DMS153 treated with DMSO at 0.1 percent for 48 hours (cell line): ENCODE results near the gene CTSH.
A peak's percentile ranks its signal among the peaks of the same experiment; 100 is the strongest.

Experiments used
- DNase-seq: peaks from one replicate; lab custom pipeline; 2025; ENCODE audit not compliant: unreplicated experiment; lab: John Stamatoyannopoulos, UW

Gene CTSH

DNA sequence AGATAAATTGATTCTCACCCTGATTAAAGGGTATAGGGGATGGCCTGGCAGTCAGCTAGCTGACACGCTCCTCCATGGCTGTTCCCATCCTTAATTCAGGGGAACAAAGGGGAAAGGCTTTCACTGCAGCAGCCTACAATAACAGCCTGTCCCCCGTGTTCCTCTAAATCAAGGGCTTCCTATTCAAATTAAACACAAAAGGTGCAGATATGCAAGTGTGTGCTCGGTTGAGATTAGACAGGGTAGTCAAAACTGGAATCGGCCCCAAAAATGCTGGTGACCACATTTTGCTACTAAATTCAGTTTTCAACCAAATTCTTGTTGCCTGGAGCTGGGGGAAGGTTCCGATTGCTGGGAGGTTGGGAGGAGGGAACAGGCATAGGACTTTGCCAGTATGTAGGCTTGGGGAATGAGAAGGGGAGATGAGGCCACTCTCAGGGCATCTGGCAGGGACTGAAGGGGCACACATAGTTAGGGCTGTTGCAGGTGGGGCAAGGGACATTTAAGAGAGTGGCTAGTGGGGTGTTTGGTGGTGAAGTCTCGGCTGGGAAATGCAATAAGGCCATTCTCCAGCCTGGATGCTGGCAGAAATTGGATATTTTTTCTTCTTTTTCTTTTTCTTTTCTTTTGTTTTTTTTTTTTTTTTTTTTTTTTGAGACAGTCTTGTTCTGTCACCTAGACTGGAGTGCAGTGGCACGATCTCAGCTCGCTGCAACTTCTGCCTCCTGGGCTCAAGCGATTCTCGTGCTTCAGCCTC is 32.9 kb upstream of the CTSH start:
- no peak for DNase-seq

DNA sequence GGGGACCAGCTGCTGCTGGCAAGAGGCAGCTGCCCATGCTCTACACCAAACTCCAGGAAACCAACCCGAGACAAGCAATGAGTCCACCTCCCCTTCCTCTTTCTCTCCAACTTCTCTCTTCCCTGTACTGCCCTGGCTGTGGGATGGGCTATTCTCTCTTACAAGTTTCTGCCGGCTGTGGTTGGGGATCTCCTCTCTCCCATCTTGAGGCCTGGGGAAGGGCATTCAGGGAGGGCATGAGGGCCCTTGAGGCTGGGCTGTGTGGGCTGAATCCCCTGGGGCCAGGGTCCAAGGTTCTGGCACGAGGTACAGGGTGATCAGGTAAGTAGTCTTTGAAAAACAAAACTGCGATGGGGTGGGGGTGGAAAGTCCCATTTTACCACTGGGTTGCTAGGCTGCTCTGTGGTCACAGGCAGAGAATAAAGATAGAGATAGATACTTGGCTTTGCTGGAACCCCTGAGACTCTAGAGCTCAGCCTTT is 32.3 kb upstream of the CTSH start:
- no peak for DNase-seq

DNA sequence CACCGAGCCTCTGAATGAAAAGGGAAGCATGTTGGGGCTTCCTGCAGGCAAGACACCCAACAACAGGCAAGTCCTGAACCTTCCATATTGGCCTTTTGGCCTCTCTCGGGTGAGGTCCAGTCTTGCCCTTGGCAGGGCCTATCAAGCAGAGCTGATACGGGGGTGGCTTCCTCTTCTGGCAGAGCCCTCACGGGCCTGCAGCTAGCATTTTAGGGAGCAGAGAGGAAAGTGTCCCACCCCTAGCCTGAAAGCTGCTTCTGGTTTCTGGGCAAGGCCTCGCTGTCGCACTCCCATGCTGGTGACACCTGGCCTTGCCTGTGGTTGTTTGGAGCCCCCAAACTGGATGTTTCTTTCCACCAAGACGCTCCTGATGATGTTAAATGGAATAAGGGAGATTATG is 31.8 kb upstream of the CTSH start:
- no peak for DNase-seq

DNA sequence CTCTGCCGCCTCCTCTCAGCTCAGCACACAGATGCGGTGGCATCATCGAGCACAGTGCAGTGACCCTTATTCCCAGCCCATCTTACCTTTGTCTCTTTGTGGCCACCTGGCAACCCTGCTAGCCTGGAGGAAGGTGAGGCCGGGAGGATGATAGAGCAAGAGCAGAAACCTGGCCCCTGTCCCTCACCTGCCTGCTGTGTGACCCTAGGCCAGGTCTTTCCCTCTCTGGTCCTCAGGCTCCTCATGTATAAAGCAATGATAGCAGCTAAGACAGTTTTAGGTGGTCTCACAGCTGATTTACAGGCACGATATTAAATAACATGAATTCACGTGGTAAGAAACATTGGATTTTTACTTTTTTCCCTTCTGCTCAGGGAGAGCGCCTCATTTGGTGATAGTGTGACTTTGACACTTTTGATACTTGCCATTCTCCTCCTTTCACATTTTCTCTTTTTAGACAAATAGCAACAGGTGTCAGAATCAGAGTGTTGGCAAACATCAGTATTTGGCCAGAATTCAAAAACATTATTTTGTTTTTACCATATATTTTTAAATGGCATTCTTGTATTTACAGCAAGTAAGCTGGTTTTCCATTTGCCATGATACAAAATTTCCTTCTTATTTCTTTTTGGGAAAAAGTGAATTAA is 29.5 kb upstream of the CTSH start:
- DNase-seq: no peak

- no peak for DNase-seq
Observed at GRCh38 chr15:78969687-78970349, 25.0 kb upstream of the CTSH start.

- no peak for DNase-seq
Observed at GRCh38 chr15:78968539-78969271, 23.9 kb upstream of the CTSH start.

DNA sequence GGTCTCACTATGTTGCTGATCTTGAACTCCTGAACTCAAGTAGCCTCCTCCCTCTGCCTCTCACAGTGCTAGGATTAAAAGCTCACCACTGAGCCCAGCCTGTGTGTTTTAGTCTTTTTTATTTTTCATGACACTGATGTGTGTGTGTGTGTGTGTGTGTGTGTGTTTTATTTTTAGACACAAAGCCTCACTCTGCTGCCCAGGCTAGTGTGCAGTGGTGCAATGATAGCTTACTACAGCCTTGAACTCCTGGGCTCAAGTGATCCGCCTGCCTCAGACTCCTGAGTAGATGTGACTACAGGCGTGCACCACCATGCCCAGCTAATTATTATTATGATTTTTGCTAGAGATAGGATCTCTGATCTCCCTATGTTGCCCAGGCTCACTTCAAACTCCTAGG is 23.3 kb upstream of the CTSH start:
- no peak for DNase-seq

- no peak for DNase-seq
Observed at GRCh38 chr15:78960308-78960707, 15.5 kb upstream of the CTSH start.

- DNase-seq: no peak
Observed at GRCh38 chr15:78959360-78959759, 14.5 kb upstream of the CTSH start.

DNA sequence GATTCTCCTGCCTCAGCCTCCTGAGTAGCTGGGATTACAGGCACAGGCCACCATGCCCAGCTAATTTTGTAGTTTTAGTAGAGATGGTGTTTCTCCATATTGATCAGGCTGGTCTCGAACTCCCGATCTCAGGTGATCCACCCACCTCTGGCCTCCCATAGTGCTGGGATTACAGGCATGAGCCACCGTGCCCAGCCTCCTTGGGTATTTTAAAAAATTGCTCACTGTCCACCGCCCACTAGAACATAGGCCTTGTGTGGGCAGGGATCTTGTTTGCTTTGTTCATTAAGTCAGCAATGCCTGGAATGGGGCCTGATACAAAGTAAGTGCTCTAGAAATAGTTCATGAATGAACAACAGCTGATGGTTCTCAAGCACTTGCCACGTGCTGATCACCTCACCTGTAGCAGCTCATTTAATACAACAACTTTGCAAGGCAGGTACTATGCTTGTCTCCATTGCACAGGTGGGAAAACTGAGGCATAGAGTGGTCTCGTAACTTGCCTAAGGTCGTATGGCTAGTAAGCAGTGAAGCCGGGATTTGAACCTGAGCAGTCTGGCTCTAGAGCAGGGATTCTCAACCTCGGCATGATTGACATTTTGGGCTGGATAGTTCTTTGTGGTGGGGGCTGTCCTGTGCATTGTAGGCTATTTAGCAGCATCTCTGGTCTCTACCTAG is 12.7 kb upstream of the CTSH start:
- no peak for DNase-seq

DNA sequence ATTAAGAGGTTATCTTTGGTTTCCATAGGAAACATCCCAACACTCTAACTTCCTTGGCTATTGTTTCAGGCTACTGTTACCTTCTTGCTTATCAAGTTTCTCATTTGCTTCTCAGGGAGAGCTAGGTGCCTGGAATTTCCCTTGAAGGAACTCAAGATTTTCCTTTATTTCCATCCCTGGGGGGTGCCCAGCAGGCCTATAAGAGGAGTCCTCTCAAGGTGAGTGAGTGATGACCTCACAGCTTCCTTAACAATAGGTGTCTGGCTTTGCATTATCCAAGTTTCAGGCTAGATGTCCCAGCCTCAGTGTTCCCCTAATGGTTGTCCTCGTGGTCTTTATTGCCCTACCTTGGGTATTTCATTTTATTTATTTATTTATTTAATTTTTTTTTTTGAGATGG is 12.1 kb upstream of the CTSH start:
- DNase-seq: no peak

GRCh38 chr15:78955355-78955754 is 10.5 kb upstream of the CTSH start:
- DNase-seq: no peak

DNA sequence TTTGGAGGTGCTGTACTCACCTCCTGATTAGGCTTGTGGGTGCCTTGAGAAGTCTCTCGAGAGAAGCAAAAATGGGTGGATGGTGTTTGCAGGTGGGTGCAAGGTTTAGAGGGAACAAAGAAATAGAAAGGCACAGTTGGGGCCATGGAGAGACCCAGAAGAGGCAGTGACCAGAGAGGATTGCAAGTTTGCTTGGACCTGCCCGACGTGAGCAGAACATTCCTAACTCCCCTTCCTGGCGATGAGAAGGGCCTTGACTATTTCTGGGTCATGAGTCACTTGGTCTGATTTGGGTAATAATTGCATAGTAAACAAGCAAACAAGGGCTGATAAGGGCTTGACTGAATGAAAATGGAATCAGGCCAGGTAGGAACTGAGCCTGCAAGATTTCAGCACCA is 7.0 kb upstream of the CTSH start:
- DNase-seq: peak; percentile 25

DNA sequence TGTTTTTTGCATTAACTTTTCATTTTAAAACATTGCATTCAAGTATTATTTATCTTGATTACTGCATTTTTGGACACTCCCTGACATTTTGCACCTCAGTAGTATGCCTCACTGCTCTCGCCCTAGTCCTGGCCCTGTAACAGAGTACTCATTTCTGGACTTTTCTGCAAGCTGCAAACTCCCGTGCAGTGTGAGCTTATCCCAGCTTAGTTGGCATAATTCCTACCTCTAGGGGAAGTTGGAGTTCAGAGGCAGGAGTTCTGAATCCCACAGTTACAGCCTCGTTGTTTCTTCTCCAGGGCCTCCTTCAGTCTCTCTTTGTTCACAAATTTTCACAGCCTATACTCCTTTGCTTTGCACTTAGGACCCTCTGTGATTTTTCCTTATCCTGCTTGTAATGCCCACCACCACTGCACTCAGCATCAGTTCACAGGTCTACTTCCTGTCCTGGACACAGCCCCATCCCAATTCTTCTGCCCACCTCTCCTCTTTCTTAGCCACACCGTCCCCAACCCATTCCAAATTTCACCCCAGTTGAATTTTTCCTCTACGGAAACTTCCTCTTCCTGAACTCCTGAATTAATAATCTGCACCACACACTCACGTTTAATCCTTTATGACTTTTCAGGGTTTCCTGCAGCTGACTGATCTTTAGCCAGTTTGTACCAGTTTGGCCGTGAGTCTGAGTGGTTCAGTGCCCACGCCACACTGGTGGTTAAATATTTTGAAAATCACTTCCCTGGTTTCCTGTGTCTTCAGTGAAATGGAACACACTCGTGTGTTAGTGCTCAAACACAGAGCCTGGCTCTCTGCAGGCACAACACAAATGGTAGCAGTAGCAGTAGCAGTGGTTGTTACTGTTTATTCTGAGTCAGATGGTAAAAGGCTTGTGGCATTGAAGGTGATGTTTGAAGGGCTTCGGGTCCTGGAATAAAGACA is 6.3 kb upstream of the CTSH start:
- DNase-seq: no peak

- DNase-seq: no peak
Observed at GRCh38 chr15:78950343-78950742, 5.5 kb upstream of the CTSH start.

GRCh38 chr15:78949461-78949860 is 4.6 kb upstream of the CTSH start:
- no peak for DNase-seq

DNA sequence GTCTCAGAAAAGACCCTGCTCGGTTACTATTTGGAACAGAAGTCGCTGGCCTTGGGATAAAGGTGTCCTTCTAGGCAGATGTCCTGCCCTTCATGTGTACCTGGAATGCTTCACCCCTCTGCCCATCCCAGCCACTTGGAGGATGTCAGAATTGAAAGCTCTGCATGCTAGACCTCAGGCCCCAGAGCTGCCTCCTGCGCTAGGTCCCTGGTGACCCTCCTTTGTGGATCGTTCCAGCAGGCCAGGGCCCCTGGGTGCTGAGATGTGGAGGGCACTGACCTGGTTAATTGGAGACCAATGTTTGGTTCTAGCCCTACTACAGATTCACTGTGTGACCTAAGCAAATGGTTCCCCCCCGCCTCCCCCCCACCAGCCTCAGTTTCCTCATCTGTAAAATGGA is 2.7 kb upstream of the CTSH start:
- DNase-seq: no peak

DNA sequence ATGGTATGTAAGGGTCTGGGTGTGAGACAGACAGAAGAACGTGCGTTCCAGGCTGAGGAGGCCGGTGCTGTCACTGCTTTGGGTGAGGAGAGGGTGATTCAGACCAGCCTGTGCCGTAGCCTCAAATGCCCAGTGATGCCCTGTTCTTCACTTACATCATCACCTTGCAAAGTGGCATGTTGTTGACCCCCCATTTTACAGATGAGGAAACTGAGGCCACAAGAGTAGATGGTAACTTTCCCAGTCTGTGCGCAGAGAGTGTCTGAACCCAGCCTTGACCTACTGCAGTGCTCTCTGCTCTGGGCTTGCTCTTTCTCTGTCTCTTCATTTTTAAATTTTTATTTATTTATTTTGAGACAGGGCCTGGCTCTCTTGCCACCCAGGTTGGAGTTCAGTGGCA is 1.6 kb upstream of the CTSH start:
- DNase-seq: no peak

- no peak for DNase-seq
Observed at GRCh38 chr15:78944202-78944625, 632 bp downstream of the CTSH start.

DNA sequence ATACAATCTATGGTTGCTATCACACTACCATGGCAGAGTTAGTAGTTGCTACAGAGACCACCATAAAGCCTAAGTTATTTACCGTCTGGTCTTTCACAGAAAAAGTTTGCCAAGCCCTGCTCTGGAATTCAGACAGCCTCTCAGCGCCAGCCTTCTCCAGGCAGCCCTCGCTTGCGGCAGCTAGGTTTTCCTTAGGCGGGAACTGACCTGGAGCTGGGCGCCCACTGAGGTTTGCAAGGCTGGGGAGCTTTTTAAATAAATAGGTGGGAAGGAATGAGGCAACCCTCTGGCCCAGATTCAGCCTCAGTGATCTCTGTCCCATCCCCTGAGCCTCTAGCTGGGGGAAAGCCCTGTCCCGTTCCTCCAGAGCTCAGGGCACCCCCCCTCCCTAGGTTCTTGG is 1.2 kb downstream of the CTSH start:
- DNase-seq: no peak
